ENCODE results near the gene USP3. TPM values are rescaled to one million over a fixed set of nuclear protein-coding genes. Genes with fewer than 3 reads are reported as not detected.

USP3 gene
- total and polyA plus RNA-seq, 2 donors (not counting 1 experiment from before 2014, with no cell fraction given) = 43.4 to 152 TPM

- Mint-ChIP-seq H3K27ac (peak overlapping the region; percentile 86), H3K4me3 (no peak overlapping the region), H3K27me3 (no peaks in the 10 kb centered on the region), H3K4me1 (peaks cover 50% of the 10 kb centered on the region), H3K9me3 (ENCODE audit: insufficient read depth) (no peaks in the 10 kb centered on the region)
- ChIA-PET POLR2A (interaction anchor here (0.6 kb wide), 1 partner anchor 1188 kb away, joined by 4 read pairs; no protein-coding TSS in a partner anchor), CTCF (interaction anchor here (1.5 kb wide), 1 partner anchor 101 kb away, joined by 4 read pairs; no protein-coding TSS in a partner anchor)
- Histone ChIP-seq H3K9me3 (ENCODE audit: control extremely low read depth in 1 of 3, control insufficient read depth in 2 of 3, insufficient read depth in 1 of 3, low read length in 2 of 3) (no peaks in the 10 kb centered on the region), H3K79me2 (ENCODE audit: control insufficient read depth, insufficient read depth, low read length) (peaks cover 12% of the 10 kb centered on the region), H3K4me2 (replicated peaks; ENCODE audit: low read depth, low read length, poor library complexity, severe bottlenecking) (peak overlapping the region; percentile 44), H3K27me3 (replicated peaks in 1 of 4; ENCODE audit: control extremely low read depth in 1 of 4, control insufficient read depth in 3 of 4, insufficient read depth in 4 of 4, low read length in 3 of 4) (no peaks in the 10 kb centered on the region), H3K4me3 (ENCODE audit: control extremely low read depth in 1 of 5, extremely low read depth in 1 of 5, insufficient read depth in 1 of 5, low read depth in 2 of 5, low read length in 4 of 5) (no peak overlapping the region), H3K9ac (ENCODE audit: low read length) (no peak overlapping the region), H2AFZ (ENCODE audit: insufficient read depth, low read depth, low read length, poor library complexity, severe bottlenecking) (peak overlapping the region; percentile 31), H3K36me3 (replicated peaks in 1 of 2; ENCODE audit: control extremely low read depth in 1 of 2, control insufficient read depth in 1 of 2, extremely low read depth in 1 of 2, insufficient read depth in 2 of 2, low read length in 1 of 2) (peaks cover 0 to 35% of the 10 kb centered on the region in 2 experiments), H3K4me1 (ENCODE audit: control insufficient read depth in 2 of 2, insufficient read depth in 2 of 2, low read length in 2 of 2) (peaks cover 41 to 50% of the 10 kb centered on the region in 2 donors), H3K27ac (ENCODE audit: low read length in 2 of 2) (peak overlapping the region; percentile 39 to 65), H4K20me1 (ENCODE audit: control insufficient read depth, insufficient read depth, low read length, poor library complexity, severe bottlenecking) (no peaks in the 10 kb centered on the region)
- no peak for TF ChIP-seq EZH2 (IDR thresholded peaks at IDR 0.05; ENCODE audit: borderline replicate concordance, insufficient read depth, low read depth, low read length, poor library complexity, severe bottlenecking)
- TF ChIP-seq, protein P1, sequence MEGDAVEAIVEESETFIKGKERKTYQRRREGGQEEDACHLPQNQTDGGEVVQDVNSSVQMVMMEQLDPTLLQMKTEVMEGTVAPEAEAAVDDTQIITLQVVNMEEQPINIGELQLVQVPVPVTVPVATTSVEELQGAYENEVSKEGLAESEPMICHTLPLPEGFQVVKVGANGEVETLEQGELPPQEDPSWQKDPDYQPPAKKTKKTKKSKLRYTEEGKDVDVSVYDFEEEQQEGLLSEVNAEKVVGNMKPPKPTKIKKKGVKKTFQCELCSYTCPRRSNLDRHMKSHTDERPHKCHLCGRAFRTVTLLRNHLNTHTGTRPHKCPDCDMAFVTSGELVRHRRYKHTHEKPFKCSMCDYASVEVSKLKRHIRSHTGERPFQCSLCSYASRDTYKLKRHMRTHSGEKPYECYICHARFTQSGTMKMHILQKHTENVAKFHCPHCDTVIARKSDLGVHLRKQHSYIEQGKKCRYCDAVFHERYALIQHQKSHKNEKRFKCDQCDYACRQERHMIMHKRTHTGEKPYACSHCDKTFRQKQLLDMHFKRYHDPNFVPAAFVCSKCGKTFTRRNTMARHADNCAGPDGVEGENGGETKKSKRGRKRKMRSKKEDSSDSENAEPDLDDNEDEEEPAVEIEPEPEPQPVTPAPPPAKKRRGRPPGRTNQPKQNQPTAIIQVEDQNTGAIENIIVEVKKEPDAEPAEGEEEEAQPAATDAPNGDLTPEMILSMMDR (IDR thresholded peaks at IDR 0.05) = no peak
- intact Hi-C loops (cut with micrococcal nuclease) = no loop called here
- ATAC-seq (ENCODE audit: low read depth) (no peak), DNase-seq (peak; percentile 20)
- WGBS (ENCODE audit: insufficient coverage) = 14% methylated on average over 2 of the region's 2 CpGs
These were observed 101.9 kb downstream of the USP3 start for GRCh38 chr15:63606308-63606707.

- peaks cover 32% of the 10 kb centered on the region for H3K4me1 Mint-ChIP-seq
- H3K4me3 ChIP-seq (ENCODE audit: control extremely low read depth in 1 of 5, extremely low read depth in 1 of 5, insufficient read depth in 1 of 5, low read depth in 2 of 5, low read length in 4 of 5) = no peak overlapping the region
- H3K9me3 ChIP-seq (ENCODE audit: control extremely low read depth in 1 of 3, control insufficient read depth in 2 of 3, insufficient read depth in 1 of 3, low read length in 2 of 3) = no peaks in the 10 kb centered on the region
- no peaks in the 10 kb centered on the region for H3K27me3 Mint-ChIP-seq
- H3K9me3 Mint-ChIP-seq (ENCODE audit: insufficient read depth) = no peaks in the 10 kb centered on the region
- intact Hi-C loops (cut with micrococcal nuclease) = no loop called here
- no peak for DNase-seq
- H3K9ac ChIP-seq (ENCODE audit: low read length) = no peak overlapping the region
- H3K27me3 ChIP-seq (replicated peaks in 1 of 4; ENCODE audit: control extremely low read depth in 1 of 4, control insufficient read depth in 3 of 4, insufficient read depth in 4 of 4, low read length in 3 of 4) = no peaks in the 10 kb centered on the region
- no peaks in the 10 kb centered on the region for H4K20me1 ChIP-seq (ENCODE audit: control insufficient read depth, insufficient read depth, low read length, poor library complexity, severe bottlenecking)
- H3K4me1 ChIP-seq (ENCODE audit: control insufficient read depth in 2 of 2, insufficient read depth in 2 of 2, low read length in 2 of 2) = peaks cover 25 to 29% of the 10 kb centered on the region in 2 donors
- WGBS (ENCODE audit: insufficient coverage) = 97% methylated on average over 13 of the region's 15 CpGs
- ChIA-PET POLR2A (interaction anchor here (1.4 kb wide), 1 partner anchor 9 kb away, joined by 18 read pairs; no protein-coding TSS in a partner anchor), CTCF (interaction anchor here (1.2 to 6.7 kb wide), 9 partner anchors 10 to 482 kb away, joined by 3 to 47 read pairs (median 6); partner anchors contain the start of gene FBXL22)
- no peak overlapping the region for H3K4me2 ChIP-seq (replicated peaks; ENCODE audit: low read depth, low read length, poor library complexity, severe bottlenecking)
- no peak for TF ChIP-seq EZH2 (IDR thresholded peaks at IDR 0.05; ENCODE audit: borderline replicate concordance, insufficient read depth, low read depth, low read length, poor library complexity, severe bottlenecking)
- TF ChIP-seq, protein P1 (IDR thresholded peaks at IDR 0.05) = no peak
- no peak overlapping the region for H3K27ac ChIP-seq (ENCODE audit: low read length in 2 of 2)
- ATAC-seq (ENCODE audit: low read depth) = no peak
- no peak overlapping the region for H2AFZ ChIP-seq (ENCODE audit: insufficient read depth, low read depth, low read length, poor library complexity, severe bottlenecking)
- H3K36me3 ChIP-seq (replicated peaks in 1 of 2; ENCODE audit: control extremely low read depth in 1 of 2, control insufficient read depth in 1 of 2, extremely low read depth in 1 of 2, insufficient read depth in 2 of 2, low read length in 1 of 2) = peaks cover 0 to 52% of the 10 kb centered on the region in 2 experiments
- H3K27ac Mint-ChIP-seq = no peak overlapping the region
- H3K79me2 ChIP-seq (ENCODE audit: control insufficient read depth, insufficient read depth, low read length) = peaks cover 12% of the 10 kb centered on the region
- no peak overlapping the region for H3K4me3 Mint-ChIP-seq
These were observed 104.6 kb downstream of the USP3 start for GRCh38 chr15:63608989-63609388.

Data from B cell (primary cell).